Loucy (cell line): ENCODE measurements around the gene MBP.

ENCODE experiments used
- EZH2phosphoT487 ChIP-seq: fragments of 200-600 bp; IDR thresholded peaks from 2 replicates; pipeline ENCODE4 v1.6.1; 2018; ENCODE audit warnings: antibody characterized with exemption, mild to moderate bottlenecking, moderate library complexity, borderline replicate concordance
- TF ChIP-seq, protein P1 (sequence below): fragments of 200-600 bp; sonication (generic); conservative IDR thresholded peaks from 2 replicates; pipeline ENCODE4 v1.5.1; 2014; ENCODE audit warnings: mild to moderate bottlenecking, antibody characterized with exemption, low read length

DNA sequence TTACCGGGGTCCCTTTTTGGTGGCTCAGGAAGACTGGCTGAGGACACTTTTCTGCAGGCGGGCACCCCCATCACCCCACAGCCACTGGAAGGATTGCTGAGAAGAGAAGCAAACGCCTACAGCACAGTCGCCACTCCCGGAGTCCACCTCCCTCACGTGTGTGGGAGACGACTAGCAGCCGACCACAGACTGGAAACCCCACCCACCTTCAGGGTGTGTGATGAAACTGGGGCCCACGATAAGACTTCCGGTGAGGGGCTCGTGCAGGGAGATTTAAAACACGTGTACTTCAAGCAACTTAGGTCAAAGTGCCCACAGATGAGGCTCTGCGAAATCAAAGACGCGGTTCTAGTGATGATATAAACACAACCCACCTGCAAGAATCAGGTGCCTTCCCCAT is 26.3 kb downstream of the MBP start:
- TF ChIP-seq, protein P1, sequence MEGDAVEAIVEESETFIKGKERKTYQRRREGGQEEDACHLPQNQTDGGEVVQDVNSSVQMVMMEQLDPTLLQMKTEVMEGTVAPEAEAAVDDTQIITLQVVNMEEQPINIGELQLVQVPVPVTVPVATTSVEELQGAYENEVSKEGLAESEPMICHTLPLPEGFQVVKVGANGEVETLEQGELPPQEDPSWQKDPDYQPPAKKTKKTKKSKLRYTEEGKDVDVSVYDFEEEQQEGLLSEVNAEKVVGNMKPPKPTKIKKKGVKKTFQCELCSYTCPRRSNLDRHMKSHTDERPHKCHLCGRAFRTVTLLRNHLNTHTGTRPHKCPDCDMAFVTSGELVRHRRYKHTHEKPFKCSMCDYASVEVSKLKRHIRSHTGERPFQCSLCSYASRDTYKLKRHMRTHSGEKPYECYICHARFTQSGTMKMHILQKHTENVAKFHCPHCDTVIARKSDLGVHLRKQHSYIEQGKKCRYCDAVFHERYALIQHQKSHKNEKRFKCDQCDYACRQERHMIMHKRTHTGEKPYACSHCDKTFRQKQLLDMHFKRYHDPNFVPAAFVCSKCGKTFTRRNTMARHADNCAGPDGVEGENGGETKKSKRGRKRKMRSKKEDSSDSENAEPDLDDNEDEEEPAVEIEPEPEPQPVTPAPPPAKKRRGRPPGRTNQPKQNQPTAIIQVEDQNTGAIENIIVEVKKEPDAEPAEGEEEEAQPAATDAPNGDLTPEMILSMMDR: no peak
- TF ChIP-seq EZH2phosphoT487: no peak
